Posterior cingulate gyrus (tissue), 11 donors: Measurements from ENCODE around the gene RIN3.

Experiments
- DNase-seq, 10 donors: peaks; one replicate each; pipeline versions ENCODE4 v3.0.0 to v3.0.0-alpha.2; 2020 to 2021; ENCODE audit warnings: mixed read lengths in 3 of 10
- intact Hi-C: fragments of 100-400 bp; cut with DNase I; formaldehyde crosslinking; loops from one replicate; pipeline ENCODE4 v1.15.1; 2023

Gene RIN3

DNA sequence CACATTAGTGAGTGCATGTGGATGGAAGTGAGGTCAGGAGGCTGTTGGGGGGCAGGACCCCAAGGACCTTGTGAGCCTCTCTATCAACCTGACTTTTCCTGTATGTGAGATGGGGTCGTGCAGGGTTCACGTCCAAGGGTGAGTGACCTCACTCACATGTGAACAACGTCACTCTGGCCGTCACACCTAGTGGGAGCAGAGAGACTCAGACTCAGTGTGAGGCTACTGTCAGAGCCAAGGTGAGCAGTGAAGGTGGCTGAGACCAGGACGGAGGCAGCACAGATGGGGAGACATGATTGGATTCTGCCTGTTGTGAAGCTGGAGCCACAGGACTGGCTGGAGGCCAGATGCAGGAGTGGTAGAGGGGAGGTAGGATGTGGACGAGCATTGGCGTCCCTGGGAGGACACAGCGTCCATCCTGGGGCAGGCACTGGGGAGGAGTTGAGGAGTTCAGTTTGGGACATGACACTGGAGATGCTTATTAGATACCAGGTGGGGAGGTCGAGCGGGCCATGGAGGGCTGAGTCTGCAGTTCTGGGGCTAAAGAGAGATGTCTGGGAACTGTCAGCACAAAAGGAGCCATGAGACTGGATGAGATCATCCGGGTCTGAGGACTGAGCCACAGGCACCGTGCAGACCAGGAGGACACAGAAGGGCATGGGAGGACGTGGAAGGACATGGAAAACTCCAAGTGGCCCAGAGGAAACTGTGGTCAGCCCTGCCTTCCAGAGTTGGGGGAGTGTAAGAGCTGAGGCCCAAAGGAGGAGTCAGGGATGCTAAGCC is 142.0 kb downstream of the RIN3 start:
- intact Hi-C loops = no loop called here
- DNase-seq = peak in 2 of 10 donors; percentile 43 to 80

DNA sequence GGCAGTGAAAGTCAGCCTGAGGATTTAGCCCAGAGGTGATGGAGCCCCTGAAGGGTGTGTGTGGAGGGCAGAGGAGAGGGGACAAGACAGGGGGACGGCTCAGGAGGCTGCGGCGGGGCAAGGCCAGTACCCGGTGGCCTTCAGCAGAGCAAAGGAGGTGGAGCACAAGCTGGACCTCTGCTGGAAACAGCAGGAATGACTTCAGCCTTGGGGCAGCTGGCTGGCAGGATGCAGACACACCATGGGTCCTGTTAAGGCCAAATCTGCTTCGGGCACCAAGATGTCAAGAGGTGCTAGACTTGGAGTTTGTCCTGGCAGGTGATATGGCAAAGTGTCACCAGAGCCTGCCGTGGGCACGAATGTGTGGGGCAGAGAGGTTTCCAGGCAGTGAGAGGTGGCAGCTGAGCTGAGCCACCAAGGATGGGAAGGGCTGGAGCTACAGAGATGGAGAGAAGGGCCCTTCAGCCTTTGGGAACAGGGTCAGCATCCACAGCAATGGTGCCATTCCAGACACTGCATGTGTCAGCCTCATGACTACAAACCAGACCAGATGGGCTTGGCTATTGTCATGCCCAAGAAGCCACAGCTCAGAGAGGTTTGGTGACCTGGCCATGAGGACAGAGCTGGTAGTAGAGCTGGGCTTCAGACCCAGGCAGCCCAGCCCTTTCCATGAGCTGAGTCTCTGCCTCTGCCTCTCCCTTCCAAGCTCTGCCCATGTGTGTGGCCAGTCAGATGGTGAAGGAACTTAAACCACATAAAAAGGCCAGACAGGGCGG is 142.9 kb downstream of the RIN3 start:
- intact Hi-C loops = no loop called here
- DNase-seq = peak in 2 of 10 donors; percentile 58 to 62

DNA sequence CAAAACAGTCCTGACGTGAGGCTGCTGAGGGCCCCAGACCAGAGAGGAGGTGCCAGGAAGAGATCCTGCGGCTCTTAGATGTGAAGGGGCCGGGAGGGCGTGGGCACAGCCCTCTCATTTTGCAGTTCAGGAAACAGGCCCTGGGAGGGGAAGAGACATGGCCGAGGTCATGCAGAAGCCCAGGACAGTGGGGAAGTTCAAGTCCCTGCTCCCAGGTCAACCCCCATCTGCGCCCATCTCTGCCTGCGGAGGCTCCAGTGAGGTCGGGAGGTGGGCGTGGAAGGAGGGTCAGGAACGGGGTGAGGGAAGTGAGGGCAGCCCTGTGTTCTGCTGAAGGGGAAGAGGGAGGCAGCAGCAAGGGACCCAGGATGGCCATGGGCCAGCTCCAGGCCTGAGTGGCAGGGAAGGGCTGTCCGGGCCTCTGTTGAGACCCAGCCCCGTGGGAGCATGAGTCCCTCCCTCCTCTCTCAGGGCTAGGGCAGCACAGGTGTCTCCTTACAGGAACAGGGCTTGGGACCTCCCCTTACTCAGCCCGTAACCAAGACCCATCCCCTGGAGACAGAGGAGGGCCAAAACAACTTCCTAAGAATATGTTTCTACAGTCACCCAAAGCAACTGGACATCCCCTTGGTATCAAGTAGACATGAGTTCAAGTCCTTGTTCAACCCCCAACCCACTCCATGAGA is 144.0 kb downstream of the RIN3 start:
- intact Hi-C loops = no loop called here
- DNase-seq = peak in 2 of 10 donors; percentile 70 to 89

DNA sequence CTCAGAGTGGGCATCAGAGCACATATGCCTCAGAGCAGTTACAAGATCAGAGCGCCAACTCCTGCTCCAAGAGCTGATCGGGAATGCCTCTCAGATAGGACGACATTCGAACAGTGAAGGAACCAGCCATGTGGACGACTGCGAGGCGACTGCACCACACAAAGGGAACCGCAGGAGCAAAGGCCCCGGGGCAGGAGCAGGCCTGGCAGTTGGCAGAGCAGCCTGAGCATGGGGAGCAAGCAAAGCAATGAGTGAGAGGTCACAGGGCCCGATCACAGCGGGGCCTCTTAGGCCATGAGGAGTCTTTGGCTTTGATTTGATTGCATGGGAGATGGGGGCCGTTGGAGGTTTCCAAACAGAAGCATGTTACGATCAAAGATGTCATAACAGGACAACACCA is 144.6 kb downstream of the RIN3 start:
- DNase-seq = peak in 2 of 10 donors; percentile 47 to 65

DNA sequence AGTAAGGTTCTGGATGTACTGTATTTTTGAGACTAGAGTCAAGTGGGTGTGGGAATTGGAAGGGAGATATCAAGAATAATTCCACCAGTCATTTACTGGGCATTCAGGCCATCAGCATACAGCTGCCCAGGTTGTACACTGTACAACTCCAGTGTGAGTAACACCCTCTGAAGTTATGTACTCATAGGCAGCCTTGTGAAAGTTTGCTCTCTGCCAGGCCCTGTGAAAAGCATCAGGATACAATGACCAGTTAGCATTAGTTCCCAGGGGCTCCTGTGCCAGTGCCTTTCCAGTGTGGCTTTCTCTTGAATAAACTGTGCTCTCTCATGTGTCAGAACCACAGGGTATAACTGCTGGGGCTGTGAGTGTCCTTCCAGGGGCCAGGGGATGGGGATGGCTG is 145.1 kb downstream of the RIN3 start:
- DNase-seq = no peak
- intact Hi-C loops = no loop called here

More for the DNA sequence above, 144.6 kb downstream of the RIN3 start:
- intact Hi-C loops = no loop called here

DNA sequence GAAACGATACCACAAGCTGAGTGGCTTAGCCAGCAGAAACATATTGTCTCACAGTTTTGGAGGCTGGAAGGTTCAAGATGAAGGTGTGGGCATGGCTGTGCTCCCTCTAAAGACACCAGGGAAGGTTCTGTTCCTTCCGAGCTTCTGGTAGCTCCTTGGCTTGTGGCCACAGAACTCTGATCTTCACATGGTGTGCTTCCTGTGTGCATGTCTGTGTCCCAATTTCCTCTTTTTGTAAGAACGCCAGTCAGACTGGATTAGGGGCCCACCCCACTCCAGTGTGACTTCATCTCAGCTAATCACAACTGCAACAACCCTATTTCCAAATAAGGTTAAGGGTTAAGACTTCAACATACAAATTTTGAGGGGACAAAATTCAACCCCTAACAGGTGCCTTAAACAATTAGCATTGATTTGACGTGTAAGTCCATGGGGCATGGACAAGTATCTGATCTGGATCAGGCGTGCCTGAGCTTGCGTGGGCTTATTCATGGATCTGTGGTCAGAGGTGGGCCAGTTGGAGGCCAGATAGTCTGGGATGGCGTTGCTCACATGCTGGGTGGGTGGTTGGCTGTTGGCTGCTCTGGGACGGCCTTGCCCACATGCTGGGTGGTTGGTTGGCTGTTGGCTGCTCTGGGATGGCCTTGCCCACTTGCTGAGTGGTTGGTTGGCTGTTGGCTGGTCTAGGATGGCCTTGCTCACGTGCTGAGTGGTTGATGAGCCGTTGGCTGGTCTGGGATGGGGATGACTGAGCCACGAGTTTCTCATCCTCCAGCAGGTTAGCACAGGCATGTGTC is 146.4 kb downstream of the RIN3 start:
- intact Hi-C loops = no loop called here
- DNase-seq = peak in 4 of 10 donors; percentile 34 to 77 (median 58)

DNA sequence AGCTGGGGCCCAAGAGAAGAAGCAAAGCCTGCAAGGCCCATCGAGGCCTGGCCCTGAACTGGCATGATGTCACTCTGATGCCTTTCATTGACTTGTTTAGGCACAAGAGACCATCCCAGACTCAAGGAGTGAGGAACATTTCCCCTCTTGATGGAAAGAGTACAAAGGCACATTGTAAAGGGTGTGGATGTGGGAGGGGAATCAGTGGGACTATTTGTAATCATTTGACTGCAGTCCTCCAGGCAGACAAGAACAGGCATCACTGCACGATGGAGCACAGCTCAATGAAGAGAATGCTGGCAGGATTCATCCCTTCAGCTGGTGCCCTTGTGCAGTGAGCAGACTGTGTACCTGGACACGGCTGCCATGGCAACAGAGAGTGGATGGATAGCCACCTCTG is 147.0 kb downstream of the RIN3 start:
- peak in 2 of 10 donors; percentile 48 to 56 for DNase-seq
- intact Hi-C loops = no loop called here

DNA sequence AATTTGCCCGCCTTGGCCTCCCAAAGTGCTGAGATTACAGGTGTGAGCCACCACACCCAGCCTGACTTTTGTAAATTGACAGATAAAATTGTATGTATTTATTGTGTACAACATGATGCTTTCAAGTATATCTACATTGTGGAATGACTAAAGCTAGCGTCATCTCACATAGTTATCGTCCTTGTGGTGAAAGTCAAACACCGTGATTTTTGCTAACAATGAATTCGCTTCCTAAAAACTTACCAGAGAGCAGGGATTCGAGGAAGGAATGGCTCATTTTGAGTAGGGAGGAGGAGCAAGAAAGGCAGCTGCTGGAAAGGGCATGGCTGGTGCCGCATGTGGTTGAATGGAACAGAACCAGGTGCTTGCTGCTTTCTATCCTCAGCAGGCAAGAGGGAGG is 149.5 kb downstream of the RIN3 start:
- peak in 1 of 10 donors; percentile 70 for DNase-seq
- intact Hi-C loops = no loop called here

DNA sequence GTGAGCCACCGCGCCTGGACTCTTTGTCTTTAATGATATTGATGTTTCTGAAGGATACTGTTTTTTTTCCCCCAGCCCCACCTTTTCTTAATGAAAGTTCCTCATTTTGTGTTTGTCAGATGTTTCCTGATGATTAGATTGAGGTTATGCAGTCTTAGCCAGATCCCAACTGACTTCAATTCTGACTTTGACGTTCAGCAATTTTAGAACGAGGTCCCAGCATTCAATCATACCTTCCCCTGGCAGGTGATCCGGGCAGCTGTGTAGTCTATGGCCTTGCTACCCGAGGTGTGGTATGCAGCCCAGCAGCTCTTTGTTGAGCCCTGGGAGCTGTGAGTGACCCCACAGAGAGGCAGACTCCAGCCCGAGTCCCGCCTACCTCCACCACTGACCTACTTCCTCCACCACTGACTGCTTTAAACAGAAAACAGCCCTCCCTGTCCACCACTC is 152.1 kb downstream of the RIN3 start:
- DNase-seq = peak in 1 of 10 donors; percentile 71

DNA sequence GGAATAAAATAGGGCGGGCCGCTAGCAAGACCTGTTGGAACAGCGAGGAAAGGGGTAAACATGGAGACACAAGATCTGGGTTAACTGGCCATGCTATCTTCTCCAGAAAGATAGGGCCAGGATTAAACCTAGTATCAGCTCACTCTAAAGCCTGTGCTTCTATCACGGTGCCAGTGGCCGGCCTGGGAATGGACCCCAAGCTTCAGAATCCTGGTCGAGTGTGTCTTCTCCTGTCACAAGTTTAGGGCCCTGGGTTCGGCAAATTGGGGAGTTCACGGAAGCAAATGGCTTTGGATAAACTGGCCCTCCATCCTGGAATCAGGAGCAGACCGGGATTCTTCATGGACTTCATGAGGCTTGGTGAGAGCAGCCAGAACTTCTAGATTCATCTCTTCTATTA is 152.7 kb downstream of the RIN3 start:
- DNase-seq = peak in 2 of 10 donors; percentile 51 to 58
- intact Hi-C loops = no loop called here

More for the DNA sequence above, 152.1 kb downstream of the RIN3 start:
- intact Hi-C loops = no loop called here

DNA sequence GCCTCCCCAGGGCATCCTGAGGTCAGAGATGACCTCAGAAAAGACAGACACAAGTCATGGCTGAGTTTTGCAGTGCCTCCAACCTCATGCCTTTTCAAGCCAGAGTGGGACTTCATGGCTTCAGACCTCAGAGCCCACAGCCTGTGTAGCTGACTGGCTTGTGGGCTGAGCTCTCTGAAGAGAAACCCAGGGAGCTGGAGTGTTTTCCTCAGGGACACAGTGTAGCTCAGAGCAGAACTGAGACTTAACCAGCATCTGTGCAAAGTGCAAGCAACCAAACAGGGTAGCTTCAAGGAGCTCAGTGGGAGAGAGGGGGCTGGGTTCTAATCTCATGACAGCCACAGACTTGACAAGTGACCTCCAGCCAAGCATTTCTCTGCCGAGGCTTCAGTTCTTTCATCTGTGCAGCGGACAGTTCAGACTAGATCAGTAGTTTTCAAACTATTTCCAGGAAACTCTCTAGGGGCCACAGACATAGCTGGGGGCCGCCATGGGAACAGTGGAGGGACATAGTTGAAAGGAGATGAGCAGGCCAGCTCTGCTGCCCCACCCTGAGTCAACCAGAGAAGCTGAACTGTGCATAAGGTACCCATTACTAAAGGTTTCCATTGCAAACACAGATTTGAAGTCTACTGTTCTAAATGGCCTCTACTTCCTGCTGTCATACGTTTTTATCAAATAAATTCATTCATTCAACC is 154.8 kb downstream of the RIN3 start:
- peak in 1 of 10 donors; percentile 20 for DNase-seq
- intact Hi-C loops = no loop called here

DNA sequence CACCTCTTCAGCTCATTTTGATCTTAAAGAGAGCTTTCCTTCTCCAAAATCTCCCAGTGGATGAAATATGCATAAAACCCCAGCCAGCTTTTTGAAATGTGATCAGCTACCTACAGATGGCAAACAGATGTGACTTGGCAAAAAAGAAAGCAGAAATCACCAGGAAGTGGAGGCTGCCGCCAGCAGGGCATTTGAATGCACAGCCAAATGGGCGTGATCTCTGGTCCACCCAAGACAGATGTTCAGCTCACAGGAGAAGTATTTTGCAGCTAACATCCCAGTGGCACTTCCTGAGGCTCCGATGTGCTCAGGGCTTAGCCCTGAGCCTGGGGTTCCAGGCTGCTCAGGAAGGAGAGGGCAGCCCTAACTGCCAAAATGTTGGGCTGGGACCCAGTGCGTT is 156.6 kb downstream of the RIN3 start:
- peak in 2 of 10 donors; percentile 26 to 77 for DNase-seq
- intact Hi-C loops = no loop called here

DNA sequence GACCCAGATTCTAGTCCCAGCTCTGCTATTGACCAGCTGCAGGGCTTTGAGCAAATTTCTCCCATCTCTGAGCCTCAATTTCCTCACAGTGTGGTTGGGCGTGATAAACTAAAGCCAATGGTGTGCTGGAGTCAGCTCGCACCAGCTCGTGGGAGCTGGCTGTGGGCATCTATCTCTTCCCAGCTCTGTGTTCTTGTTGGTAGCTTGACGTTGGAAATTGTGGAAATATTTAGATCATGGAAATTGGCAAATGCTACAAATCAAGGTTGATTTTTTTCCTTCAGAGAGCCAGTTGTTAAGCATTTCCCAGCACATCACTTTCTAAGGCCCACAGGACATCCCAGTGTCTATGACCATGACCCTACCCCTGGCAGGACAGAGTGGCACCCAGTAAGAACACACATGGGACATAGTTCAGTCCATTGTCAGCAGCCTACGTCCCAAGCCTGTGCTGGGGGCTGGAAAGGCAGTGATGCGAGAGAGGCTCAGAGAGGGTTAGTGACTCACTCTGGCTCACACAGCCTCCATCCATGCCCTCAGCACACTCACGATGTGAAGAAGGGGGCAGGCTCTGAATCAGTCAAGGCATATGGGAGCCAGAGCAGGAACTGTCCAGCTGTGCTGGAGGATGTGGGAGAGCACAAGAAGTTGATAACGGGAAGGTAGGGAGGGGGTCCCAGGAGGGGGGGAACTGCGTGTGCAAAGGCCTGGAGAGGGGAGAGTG is 157.2 kb downstream of the RIN3 start:
- intact Hi-C loops = no loop called here
- DNase-seq = peak in 2 of 10 donors; percentile 31

DNA sequence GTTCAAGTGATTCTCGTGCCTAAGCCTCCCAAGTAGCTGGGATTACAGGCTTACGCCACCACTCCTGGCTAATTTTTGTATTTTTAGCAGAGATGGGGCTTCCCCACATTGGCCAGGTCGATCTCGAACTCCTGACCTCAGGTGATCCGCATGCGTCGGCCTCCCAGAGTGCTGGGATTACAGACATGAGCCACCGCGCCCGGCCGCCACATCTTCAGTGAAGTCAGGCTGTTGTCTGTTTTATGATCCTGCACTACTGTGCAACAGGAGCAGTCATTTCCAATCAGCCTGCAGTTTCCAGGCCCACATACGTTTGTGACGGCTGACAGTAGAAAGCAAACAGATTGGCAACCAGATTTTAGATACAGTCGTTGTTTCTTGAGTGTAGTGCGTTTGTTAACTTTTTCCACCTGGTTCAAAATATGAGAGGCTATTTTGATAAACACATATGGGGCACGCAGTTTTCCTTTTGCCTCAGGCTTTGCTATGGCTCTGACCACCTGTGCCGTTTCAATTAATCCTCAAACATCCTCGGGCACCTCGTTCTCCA is 160.1 kb downstream of the RIN3 start:
- intact Hi-C loops = no loop called here
- DNase-seq = peak in 3 of 10 donors; percentile 31 to 63 (median 49)

DNA sequence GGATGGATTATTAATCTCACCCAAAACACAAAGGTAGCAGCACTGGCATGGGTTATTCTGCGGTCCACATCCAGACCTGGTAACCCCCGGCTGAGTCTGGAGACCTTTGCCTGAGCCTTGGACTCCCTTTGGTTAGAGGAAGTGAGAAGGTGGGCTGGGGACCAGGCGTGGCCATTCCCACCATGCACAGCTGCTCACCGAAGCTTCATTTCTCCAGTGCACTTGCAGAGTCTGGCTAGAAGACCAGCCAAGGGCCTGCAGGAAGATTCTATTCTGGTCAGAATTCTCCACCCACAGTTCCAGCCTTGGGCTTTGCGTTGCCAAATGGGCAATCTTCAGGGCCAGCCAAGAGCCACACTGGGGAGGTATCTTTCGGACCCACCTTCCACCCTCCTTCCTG is 161.8 kb downstream of the RIN3 start:
- intact Hi-C loops = no loop called here
- peak in 1 of 10 donors; percentile 60 for DNase-seq

DNA sequence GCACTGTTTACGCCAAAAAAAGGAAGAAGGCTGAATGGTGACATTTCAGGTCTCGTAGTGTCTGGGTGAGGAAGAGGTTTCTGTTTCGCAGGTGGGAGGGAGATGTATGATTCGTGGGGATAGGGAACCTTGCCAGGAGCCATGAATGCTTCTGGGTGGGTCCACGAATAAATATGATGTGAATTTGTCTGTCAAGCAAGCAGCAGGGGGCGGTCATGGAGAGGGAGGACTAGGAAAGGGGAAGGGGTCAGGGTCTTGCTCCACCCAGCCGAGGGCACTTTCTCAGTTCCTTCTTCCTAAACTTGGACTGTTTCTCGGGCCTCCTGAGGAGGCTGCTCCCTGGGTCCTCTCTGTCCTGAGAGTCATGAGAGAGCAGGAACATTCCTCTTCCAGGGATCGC is 162.4 kb downstream of the RIN3 start:
- DNase-seq = peak in 2 of 10 donors; percentile 62 to 81
- intact Hi-C loops = no loop called here

DNA sequence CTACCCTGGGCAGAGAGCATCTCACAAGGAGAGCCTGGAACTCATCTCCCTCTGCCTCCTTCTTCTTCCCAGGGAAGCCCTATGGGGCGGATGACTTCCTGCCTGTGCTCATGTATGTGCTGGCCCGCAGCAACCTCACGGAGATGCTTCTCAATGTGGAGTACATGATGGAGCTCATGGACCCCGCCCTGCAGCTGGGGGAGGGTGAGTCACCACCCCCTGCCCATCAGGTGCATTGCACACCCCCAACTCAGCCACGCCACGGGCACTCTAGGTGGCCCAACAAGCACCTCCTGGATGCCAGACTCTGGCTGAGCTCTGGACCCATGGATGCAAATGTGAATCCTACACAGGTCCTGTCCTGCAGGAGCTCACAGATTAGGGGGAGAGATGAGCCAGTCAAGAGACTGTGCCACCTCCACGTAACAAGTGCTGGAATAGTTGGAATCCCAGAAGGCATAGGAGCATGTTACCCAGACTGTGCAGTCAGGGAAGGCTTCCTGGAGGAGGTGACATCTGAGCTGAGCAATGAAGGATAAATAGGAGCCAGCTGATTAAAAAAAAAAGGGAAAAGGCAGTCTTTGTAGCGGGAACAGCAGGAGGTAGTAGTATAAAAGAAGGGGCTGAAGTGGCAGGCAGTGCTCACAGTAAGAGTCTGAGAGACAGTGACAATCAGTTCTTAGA is 163.0 kb downstream of the RIN3 start:
- DNase-seq = peak in 1 of 10 donors; percentile 54
- intact Hi-C loops = no loop called here
